ENCODE results near the gene PDZRN4. TPM values are rescaled to one million over a fixed set of nuclear protein-coding genes. Genes with fewer than 3 reads are reported as not detected.
"Not testable (repeated sequence)": the region's sequence is repeated elsewhere in the genome, so short reads cannot be mapped to it uniquely, and the experiment has no call there.

Gene PDZRN4
- total RNA-seq, 2 donors from 2014 or later, result 0.34 to 0.50 TPM

DNA sequence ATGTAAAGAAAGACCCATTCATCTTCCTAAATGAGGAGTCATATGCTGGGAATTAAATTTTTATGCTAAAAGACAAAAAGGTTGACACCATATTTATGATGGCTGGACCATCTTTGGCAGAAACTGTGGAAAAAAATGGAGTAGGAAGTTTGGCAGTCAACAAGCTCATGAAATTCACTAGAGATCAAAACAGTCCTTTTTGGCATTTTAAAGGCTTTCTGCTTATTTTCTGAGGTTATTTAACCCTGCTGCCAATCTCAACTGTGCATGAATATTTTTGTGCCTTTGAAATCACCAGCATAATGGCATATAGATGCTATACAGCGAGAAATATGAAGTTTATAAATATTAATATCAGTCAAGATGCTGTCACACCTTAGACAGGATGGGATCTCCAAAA lies 399.5 kb downstream of the PDZRN4 start:
- ATAC-seq, result no peak
- no peak for DNase-seq
- intact Hi-C loops (cut with DNase I), result no loop called here

DNA sequence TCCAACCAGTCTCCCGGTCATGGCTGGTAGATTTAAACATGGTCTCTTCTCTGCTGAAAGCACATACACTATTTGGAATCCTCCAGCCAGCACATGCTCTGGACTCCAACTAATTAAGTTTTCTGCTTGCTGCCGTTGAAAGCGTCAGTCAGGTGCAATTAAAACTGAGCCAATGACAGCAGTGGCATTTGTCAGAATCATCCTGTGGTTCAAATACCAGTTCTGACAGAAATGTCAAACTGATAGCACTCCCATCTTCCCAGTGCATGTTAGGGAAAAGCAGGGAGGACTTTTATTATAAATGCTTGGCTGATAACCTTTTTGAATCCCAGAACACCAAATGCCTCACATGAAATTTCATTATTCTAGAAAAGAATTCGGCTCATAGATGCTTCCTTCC lies 401.8 kb downstream of the PDZRN4 start:
- DNase-seq, result no peak
- ATAC-seq, result no peak
- intact Hi-C loops (cut with DNase I), result no loop called here

DNA sequence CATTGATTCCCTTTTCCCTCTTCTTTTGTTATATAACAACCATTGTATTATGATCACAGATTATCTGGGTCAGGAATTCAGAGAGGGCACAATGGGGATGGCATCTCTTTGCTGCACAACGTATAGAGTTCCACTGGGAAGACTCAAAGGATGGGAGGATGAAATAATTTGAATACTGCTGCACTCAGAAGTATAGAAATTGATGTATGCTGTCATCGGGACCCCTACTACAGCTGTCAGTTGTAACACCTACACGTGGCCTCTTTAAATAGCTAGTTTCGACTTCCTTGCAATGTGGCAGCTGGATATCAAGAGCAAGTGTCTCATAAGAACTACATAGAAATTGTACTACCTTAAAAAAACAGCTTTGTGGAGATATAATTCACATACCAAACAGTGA lies 408.1 kb downstream of the PDZRN4 start:
- intact Hi-C loops (cut with DNase I), result no loop called here
- no peak for DNase-seq
- no peak for ATAC-seq

DNA sequence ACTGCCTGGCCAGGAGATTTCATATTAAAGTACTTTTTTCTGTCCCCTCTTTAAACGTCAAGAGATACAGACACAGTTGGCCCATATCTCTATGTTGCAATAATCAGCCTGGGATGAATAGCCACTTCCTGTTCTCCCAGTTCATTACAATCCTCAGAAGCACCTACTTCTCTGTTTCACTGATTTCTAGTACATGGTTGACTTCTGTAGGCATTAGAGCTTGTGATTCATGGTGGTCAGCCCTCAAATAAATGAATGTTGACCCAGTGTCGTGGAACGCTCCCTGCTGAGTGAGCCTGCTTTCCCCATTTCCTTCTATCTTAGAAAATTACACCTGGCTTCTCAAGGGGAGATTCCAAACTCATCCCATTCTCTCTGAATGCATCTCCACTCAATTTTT lies 416.7 kb downstream of the PDZRN4 start:
- DNase-seq (no peak), ATAC-seq (no peak)
- intact Hi-C loops (cut with DNase I), result no loop called here

DNA sequence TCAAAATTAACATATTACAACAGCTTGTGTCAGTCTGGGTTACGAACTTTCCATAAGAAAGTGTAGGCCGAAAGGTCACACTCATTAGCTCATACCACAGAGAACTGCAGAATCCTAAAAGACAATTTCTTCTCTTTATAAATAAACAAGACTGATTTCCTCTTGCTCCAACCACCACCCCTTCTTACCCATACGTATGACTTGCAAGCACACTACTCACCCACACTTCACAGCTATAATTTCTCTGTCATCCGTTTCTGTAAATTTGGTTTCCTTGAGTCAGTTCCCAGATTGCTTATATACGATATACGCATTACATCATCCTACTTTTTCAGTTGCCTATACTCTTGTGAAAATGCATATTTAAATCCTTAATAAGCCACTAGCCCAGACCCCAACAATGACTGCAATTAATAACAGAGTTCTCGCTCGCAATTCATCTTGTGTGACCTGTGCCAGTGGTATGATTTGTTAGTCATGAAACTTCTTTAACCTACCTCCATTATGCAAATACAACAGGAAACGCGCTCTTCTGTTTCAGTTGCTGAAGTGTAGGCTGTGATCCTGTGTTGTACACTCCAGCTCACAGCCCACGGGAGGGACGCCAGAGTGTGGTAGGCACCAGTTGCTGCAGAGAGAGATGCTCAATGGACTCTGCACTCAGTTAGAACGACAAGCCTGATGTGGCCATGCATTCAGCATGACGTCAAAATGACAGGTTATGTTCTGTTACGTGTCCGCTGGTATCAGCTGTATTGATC lies 417.6 kb downstream of the PDZRN4 start:
- no peak for ATAC-seq
- intact Hi-C loops (cut with DNase I), result no loop called here

DNA sequence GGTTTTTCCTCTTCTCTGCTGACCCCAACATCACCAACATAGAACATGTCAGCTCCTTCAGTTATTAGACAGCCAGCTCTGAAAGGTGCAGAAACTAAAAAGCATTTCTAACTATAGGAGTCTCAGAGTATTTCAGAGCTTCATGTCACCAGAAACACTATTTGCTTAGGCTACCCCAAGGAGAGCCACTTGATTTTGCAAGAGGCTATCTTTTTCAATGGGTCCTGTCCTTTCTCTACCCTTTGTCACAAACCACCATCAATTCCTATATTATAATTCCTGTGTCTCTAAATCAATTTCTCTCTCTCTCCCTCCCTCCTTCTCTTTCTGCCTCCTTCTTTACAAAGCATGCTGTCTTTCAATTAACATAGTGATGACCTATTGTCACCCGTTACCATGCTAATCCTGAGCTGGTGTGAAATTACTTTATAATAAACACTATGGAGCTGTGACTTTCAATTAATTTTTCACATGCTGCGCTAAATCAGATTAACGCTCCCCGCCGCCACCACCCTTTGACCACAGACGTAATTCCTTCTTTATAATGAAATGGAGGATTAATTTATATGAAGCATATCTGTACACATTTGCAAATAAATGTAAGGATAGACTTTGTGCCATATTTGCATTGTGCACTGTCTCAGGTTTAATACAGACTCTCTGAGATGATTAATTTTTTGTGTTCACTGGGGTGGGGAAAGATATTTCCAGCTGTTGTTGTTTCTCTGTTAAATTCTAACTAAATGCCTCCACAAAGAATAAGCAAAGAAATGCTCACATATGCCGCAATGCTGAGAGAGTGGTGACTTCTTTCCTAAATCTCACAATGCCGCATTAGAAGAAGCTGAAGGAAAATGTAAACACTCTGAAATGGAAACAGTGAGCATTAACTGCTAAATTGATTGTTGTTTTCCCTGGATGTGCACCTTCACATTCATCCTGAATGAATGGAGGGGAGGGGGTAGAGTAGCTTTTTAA lies 418.6 kb downstream of the PDZRN4 start:
- DNase-seq (no peak), ATAC-seq (no peak)
- intact Hi-C loops (cut with DNase I), result no loop called here

More for the DNA sequence above, 417.6 kb downstream of the PDZRN4 start:
- no peak for DNase-seq

DNA sequence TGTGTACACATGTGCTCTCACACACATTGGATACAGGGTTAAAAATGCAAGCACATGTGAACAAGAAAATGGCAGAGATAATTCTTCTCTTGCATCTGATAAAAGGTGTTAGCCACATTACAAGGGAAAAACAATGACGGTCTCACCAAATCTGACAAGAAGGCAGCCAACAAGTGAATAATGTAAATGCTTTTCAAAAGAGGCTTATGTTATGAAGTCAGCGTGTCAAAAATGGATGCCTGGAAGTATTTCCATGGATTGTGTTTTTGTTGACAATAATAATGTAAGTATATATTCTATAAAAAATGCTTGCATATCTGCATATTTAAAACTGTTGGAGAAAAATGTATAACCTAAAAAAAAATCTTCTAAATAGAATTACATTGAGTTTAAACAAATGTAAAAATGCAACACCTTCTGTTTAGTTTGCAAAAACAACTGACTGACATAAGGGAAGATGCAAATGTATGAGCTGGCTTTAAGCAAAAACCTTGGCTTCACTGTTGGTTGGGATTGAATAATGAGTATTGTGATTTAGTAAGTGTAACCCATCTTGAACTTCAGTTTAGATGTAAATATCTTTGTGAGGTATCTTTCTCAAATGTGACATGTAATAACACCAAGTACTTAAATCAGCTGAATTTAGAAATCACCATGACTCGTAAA lies 424.9 kb downstream of the PDZRN4 start:
- no peak for DNase-seq
- no peak for ATAC-seq
- intact Hi-C loops (cut with DNase I), result no loop called here

DNA sequence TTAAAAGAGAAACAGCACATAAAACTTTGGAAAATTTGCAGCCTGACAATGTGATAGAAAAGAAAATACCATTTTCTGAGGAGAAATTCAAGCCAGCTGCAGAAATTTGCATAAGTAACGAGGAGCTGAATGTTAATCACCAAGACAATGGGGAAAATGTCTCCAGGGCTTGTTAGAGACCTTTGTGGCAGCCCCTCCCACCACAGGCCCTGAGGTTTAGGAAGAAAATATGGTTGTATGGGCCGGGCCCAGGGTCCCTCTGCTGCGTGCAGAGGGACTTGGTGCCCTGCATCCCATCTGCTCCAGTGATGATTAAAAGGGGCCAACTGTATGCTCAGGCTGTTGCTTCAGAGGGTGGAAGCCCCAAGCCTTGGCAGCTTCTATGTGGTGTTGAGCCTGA lies 427.1 kb downstream of the PDZRN4 start:
- DNase-seq; ATAC-seq; intact Hi-C loops (cut with DNase I): not testable (repeated sequence)

DNA sequence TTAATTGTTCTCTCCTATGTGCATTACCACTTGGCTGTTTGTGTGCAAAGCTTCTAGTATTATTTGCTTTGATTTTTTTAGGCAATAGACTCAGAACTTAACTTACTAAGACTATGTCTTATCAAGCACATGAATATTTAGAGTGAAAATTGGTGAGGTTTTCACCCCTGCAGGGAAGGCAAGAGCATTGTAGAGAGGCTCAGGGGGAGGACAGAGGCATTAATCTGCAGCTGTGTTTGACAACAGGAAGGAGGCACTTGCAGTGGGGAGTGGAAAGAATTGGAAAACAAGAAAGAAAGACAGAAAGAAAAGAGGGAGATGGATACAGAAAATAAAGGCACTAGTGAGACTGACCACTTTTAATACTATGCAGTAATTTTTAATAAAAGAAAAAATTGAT lies 431.6 kb downstream of the PDZRN4 start:
- intact Hi-C loops (cut with DNase I), result no loop called here

DNA sequence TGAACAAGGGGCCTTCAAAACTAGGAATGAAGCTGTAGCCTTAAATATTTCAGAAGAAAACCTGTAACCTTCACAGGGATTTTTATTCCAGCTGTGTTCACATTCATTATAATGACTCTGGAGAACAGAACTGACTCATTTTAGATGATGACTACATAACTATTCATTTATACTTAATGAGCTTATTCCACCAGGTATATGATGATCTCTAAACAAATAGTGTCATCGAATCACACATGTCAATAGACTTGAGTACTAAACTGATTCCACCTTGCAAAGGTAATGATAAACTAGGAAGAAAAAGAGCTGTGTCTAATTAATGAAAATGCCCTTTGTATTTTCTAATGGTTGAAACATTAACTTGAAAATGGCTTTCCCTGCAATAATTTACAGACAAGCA lies 433.2 kb downstream of the PDZRN4 start:
- DNase-seq, result no peak
- intact Hi-C loops (cut with DNase I), result no loop called here
- no peak for ATAC-seq

More for the DNA sequence above, 431.6 kb downstream of the PDZRN4 start:
- DNase-seq (no peak), ATAC-seq (no peak)

Measured in left cardiac atrium (tissue), 4 donors.